Measurements from ENCODE around the gene LMCD1. TPM values are rescaled to one million over a fixed set of nuclear protein-coding genes. Genes with fewer than 3 reads are reported as not detected.

Gene LMCD1
- total RNA-seq, 3 donors from 2014 or later (not counting 1 experiment from before 2014, with no cell fraction given) = not detected

GRCh38 chr3:8460815-8461456 lies 40.7 kb upstream of the LMCD1 start:
- H3K4me1 Mint-ChIP-seq = no peaks in the 10 kb centered on the region
- peaks cover 0 to 3% of the 10 kb centered on the region in 2 donors for H3K9me3 Mint-ChIP-seq
- DNase-seq = no peak
- H3K4me3 Mint-ChIP-seq = no peak overlapping the region
- no peaks in the 10 kb centered on the region for H3K27me3 ChIP-seq (ENCODE audit: control insufficient read depth, insufficient read depth, low read length)
- WGBS (ENCODE audit: insufficient coverage) = 81% methylated on average over 3 of the region's 3 CpGs
- no peak overlapping the region for H3K27ac ChIP-seq (ENCODE audit: low read length)
- ATAC-seq = no peak
- intact Hi-C loops (cut with micrococcal nuclease) = no loop called here
- TF ChIP-seq CTCF (IDR thresholded peaks at IDR 0.05) = no peak
- H3K9me3 ChIP-seq (ENCODE audit: control insufficient read depth, insufficient read depth, low read length) = no peaks in the 10 kb centered on the region
- H3K36me3 ChIP-seq (ENCODE audit: control insufficient read depth, insufficient read depth, low read length) = no peaks in the 10 kb centered on the region
- H3K4me1 ChIP-seq (ENCODE audit: control insufficient read depth, insufficient read depth, low read length) = no peaks in the 10 kb centered on the region
- H3K27ac Mint-ChIP-seq = no peak overlapping the region
- H3K27me3 Mint-ChIP-seq (ENCODE audit: low read depth in 2 of 2) = peaks cover 8 to 9% of the 10 kb centered on the region in 2 donors
- H3K36me3 Mint-ChIP-seq = no peaks in the 10 kb centered on the region
- no peak overlapping the region for H3K4me3 ChIP-seq (ENCODE audit: low read length)

GRCh38 chr3:8464668-8465067 lies 37.0 kb upstream of the LMCD1 start:
- intact Hi-C loops (cut with micrococcal nuclease) = no loop called here
- Mint-ChIP-seq H3K36me3 (no peaks in the 10 kb centered on the region), H3K27me3 (ENCODE audit: low read depth in 2 of 2) (peaks cover 9 to 13% of the 10 kb centered on the region in 2 donors), H3K9me3 (peaks cover 0 to 3% of the 10 kb centered on the region in 2 donors), H3K4me3 (no peak overlapping the region), H3K27ac (no peak overlapping the region), H3K4me1 (no peaks in the 10 kb centered on the region)
- H3K27ac ChIP-seq (ENCODE audit: low read length) = no peak overlapping the region
- no peaks in the 10 kb centered on the region for H3K36me3 ChIP-seq (ENCODE audit: control insufficient read depth, insufficient read depth, low read length)
- no peaks in the 10 kb centered on the region for H3K27me3 ChIP-seq (ENCODE audit: control insufficient read depth, insufficient read depth, low read length)
- DNase-seq (no peak), ATAC-seq (no peak)
- no peaks in the 10 kb centered on the region for H3K4me1 ChIP-seq (ENCODE audit: control insufficient read depth, insufficient read depth, low read length)
- no peaks in the 10 kb centered on the region for H3K9me3 ChIP-seq (ENCODE audit: control insufficient read depth, insufficient read depth, low read length)
- 80% methylated on average over 1 of the region's 1 CpG for WGBS (ENCODE audit: insufficient coverage)
- H3K4me3 ChIP-seq (ENCODE audit: low read length) = no peak overlapping the region
- no peak for TF ChIP-seq CTCF (IDR thresholded peaks at IDR 0.05)

GRCh38 chr3:8466526-8466925 lies 35.1 kb upstream of the LMCD1 start:
- peaks cover 0 to 3% of the 10 kb centered on the region in 2 donors for H3K9me3 Mint-ChIP-seq
- Histone ChIP-seq H3K27ac (ENCODE audit: low read length) (no peak overlapping the region), H3K9me3 (ENCODE audit: control insufficient read depth, insufficient read depth, low read length) (no peaks in the 10 kb centered on the region), H3K27me3 (ENCODE audit: control insufficient read depth, insufficient read depth, low read length) (no peaks in the 10 kb centered on the region), H3K4me1 (ENCODE audit: control insufficient read depth, insufficient read depth, low read length) (no peaks in the 10 kb centered on the region), H3K36me3 (ENCODE audit: control insufficient read depth, insufficient read depth, low read length) (no peaks in the 10 kb centered on the region), H3K4me3 (ENCODE audit: low read length) (no peak overlapping the region)
- intact Hi-C loops (cut with micrococcal nuclease) = no loop called here
- no peaks in the 10 kb centered on the region for H3K4me1 Mint-ChIP-seq
- WGBS (ENCODE audit: insufficient coverage) = 50% methylated on average over 1 of the region's 1 CpG
- H3K27me3 Mint-ChIP-seq (ENCODE audit: low read depth in 2 of 2) = peaks cover 11 to 13% of the 10 kb centered on the region in 2 donors
- H3K36me3 Mint-ChIP-seq = no peaks in the 10 kb centered on the region
- DNase-seq (no peak), ATAC-seq (no peak)
- TF ChIP-seq CTCF (IDR thresholded peaks at IDR 0.05) = no peak
- no peak overlapping the region for H3K4me3 Mint-ChIP-seq
- H3K27ac Mint-ChIP-seq = no peak overlapping the region

DNA sequence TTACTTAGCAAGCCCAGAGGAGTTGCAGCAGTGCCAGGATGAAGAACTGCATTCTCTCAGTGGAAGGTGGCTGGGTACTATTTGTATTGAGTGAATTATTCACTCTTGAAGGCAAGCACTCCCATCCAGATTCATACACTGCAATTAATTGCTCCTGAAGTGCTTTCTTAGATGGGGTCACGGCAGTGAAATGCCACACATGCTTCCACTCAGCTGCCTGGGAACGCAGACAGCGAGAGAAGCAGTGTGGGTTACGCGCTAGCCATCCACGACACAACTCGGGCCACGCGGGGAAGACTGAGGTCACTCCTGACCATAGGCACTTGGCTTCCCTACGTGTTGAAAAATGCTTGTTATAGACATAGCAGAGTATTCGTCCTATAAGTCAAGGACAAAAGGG lies 30.8 kb upstream of the LMCD1 start:
- Histone ChIP-seq H3K36me3 (ENCODE audit: control insufficient read depth, insufficient read depth, low read length) (no peaks in the 10 kb centered on the region), H3K4me1 (ENCODE audit: control insufficient read depth, insufficient read depth, low read length) (no peaks in the 10 kb centered on the region), H3K27me3 (ENCODE audit: control insufficient read depth, insufficient read depth, low read length) (no peaks in the 10 kb centered on the region), H3K9me3 (ENCODE audit: control insufficient read depth, insufficient read depth, low read length) (no peaks in the 10 kb centered on the region), H3K27ac (ENCODE audit: low read length) (no peak overlapping the region), H3K4me3 (ENCODE audit: low read length) (no peak overlapping the region)
- Mint-ChIP-seq H3K27ac (no peak overlapping the region), H3K4me1 (no peaks in the 10 kb centered on the region), H3K27me3 (ENCODE audit: low read depth in 2 of 2) (peaks cover 6 to 10% of the 10 kb centered on the region in 2 donors), H3K4me3 (no peak overlapping the region), H3K9me3 (no peaks in the 10 kb centered on the region), H3K36me3 (no peaks in the 10 kb centered on the region)
- WGBS (ENCODE audit: insufficient coverage) = 91% methylated on average over 11 of the region's 11 CpGs
- TF ChIP-seq CTCF (IDR thresholded peaks at IDR 0.05) = no peak
- intact Hi-C loops (cut with micrococcal nuclease) = no loop called here
- DNase-seq = no peak
- no peak for ATAC-seq
